GM12874 (cell line): Measurements from ENCODE around the gene SH3TC1.

Experiments used
- TF ChIP-seq, protein P1 (sequence below): IDR thresholded peaks from 2 replicates; pipeline ENCODE4 v1.5.1; 2011; ENCODE audit warnings: low read depth, mild to moderate bottlenecking, control low read depth, low read length, moderate library complexity; ENCODE audit not compliant: insufficient read depth

SH3TC1 gene

GRCh38 chr4:8188743-8189550, 10.1 kb upstream of the SH3TC1 start:
- TF ChIP-seq, protein P1, sequence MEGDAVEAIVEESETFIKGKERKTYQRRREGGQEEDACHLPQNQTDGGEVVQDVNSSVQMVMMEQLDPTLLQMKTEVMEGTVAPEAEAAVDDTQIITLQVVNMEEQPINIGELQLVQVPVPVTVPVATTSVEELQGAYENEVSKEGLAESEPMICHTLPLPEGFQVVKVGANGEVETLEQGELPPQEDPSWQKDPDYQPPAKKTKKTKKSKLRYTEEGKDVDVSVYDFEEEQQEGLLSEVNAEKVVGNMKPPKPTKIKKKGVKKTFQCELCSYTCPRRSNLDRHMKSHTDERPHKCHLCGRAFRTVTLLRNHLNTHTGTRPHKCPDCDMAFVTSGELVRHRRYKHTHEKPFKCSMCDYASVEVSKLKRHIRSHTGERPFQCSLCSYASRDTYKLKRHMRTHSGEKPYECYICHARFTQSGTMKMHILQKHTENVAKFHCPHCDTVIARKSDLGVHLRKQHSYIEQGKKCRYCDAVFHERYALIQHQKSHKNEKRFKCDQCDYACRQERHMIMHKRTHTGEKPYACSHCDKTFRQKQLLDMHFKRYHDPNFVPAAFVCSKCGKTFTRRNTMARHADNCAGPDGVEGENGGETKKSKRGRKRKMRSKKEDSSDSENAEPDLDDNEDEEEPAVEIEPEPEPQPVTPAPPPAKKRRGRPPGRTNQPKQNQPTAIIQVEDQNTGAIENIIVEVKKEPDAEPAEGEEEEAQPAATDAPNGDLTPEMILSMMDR, result no peak

- TF ChIP-seq, protein P1, result no peak
These were observed 9.3 kb upstream of the SH3TC1 start for GRCh38 chr4:8189551-8190466.

- TF ChIP-seq, protein P1, result no peak
These were observed 7.8 kb upstream of the SH3TC1 start for GRCh38 chr4:8191136-8191747.

- TF ChIP-seq, protein P1, result peak; percentile 37
These were observed 6.0 kb upstream of the SH3TC1 start for GRCh38 chr4:8192748-8193738.

GRCh38 chr4:8194306-8195242, 4.5 kb upstream of the SH3TC1 start:
- TF ChIP-seq, protein P1, result no peak

- TF ChIP-seq, protein P1, result no peak
These were observed 3.7 kb upstream of the SH3TC1 start for GRCh38 chr4:8195431-8195830.
